ENCODE data around the gene TRIM43.

DNA sequence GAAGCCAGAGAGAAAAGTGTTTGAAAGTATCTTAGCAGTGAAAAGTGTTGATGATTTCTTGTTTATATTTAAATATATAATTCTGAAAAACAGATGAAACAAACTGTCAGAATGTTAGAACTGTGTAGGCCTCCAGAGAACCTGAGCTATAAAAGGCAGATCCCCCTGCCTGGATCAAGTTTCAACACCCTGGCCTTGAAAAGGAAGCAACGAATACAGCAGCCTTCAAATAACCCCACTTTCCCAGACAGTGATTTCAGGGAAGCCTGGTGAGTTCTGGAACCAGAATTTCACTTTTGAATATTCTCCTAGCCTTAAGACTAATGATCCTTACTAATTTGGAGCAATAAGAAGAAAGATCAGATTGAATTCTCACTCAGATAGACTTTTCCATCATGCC is 13.3 kb upstream of the TRIM43 start:
- TF ChIP-seq, protein P1, sequence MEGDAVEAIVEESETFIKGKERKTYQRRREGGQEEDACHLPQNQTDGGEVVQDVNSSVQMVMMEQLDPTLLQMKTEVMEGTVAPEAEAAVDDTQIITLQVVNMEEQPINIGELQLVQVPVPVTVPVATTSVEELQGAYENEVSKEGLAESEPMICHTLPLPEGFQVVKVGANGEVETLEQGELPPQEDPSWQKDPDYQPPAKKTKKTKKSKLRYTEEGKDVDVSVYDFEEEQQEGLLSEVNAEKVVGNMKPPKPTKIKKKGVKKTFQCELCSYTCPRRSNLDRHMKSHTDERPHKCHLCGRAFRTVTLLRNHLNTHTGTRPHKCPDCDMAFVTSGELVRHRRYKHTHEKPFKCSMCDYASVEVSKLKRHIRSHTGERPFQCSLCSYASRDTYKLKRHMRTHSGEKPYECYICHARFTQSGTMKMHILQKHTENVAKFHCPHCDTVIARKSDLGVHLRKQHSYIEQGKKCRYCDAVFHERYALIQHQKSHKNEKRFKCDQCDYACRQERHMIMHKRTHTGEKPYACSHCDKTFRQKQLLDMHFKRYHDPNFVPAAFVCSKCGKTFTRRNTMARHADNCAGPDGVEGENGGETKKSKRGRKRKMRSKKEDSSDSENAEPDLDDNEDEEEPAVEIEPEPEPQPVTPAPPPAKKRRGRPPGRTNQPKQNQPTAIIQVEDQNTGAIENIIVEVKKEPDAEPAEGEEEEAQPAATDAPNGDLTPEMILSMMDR (IDR thresholded peaks at IDR 0.05; ENCODE audit: low read depth, low read length, poor library complexity, severe bottlenecking): no peak
- no peak for TF ChIP-seq EZH2phosphoT487 (IDR thresholded peaks at IDR 0.05; ENCODE audit: borderline replicate concordance, low read length)

Measured in DOHH2 (cell line).